GM10266 (cell line): Measurements from ENCODE around the gene WNK3.
"Not testable (repeated sequence)": the region's sequence is repeated elsewhere in the genome, so short reads cannot be mapped to it uniquely, and the experiment has no call there.

Source experiments
- DNase-seq: peaks from one replicate; pipeline ENCODE4 v3.0.0; 2012; ENCODE audit errors: extremely low spot score
- TF ChIP-seq, protein P1 (sequence below): IDR thresholded peaks from 2 replicates; pipeline ENCODE4 v1.5.1; 2012; ENCODE audit warnings: mild to moderate bottlenecking, low read depth; ENCODE audit not compliant: control insufficient read depth, insufficient read depth; ENCODE audit errors: missing control alignments

WNK3 gene

DNA sequence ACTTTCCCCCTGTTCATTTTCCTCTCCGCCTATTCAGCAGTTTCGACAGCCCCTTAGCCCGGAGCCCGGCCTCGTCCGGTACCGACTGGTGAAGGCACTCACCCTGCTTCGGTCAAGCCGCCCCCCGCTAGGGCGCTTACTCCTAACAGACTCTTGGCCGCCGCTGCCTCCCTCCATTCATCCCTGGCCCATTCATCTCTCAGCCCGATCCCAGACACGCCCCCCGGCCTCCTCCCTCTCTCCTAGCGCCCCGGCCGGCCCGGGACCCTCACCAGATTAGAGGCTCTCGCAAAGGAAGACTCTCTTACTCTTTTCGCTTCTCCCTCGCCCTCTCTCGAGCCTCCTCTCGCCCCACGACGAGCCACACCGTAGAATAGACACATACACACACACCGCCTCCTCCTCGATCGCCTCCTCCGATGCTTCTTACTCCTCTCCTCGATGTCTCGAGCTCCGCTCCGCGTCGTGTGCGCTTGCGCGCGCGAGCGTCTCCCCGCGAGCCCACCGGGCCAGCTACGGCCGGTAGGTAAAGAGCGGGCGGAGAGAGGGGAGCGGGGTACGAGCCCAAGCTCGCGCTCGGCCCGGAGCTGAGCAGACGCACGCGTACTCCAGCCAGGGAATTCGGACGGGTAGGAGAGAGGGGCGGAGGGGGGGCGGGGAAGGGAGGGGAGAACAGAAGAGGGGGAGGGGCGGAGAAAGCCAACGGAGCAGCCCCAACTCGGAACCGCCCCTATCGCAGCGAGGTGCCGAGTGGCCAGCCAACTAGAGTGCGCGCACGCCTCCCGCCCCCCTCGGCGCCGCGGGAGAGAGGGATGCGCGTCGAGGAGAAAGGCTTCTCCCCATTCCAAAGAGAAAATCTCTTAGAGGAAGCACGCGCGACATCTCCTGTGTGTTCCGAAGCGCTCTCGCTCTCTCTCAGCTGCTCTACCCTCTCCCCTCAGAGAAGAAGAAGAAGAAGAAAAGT lies at the start of gene WNK3:
Gene WNK3 (minus strand): TSS at position 633 of the 964 bp plus-strand sequence.
- peak; percentile 6 for DNase-seq
- TF ChIP-seq, protein P1, sequence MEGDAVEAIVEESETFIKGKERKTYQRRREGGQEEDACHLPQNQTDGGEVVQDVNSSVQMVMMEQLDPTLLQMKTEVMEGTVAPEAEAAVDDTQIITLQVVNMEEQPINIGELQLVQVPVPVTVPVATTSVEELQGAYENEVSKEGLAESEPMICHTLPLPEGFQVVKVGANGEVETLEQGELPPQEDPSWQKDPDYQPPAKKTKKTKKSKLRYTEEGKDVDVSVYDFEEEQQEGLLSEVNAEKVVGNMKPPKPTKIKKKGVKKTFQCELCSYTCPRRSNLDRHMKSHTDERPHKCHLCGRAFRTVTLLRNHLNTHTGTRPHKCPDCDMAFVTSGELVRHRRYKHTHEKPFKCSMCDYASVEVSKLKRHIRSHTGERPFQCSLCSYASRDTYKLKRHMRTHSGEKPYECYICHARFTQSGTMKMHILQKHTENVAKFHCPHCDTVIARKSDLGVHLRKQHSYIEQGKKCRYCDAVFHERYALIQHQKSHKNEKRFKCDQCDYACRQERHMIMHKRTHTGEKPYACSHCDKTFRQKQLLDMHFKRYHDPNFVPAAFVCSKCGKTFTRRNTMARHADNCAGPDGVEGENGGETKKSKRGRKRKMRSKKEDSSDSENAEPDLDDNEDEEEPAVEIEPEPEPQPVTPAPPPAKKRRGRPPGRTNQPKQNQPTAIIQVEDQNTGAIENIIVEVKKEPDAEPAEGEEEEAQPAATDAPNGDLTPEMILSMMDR = no peak

DNA sequence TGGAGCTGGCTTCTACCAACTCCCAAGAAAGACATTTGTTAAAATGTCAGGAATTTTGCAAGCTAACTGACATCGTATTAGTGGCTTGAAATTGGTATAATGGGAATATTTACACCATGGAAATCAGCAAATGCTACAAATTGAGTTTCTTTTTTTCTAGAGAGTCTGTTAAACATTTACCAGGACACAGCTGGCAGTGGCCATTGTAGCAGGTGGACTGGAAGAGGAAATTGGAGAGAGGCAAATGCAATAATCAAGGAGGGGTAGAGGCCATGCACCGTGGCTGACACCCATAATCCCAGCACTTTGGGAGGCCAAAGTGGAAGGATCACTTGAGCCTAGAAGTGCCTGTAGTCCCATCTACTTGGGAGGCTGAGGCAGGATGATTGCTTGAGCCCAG lies 49.4 kb upstream of the WNK3 start:
- TF ChIP-seq, protein P1 = no peak
- no peak for DNase-seq

DNA sequence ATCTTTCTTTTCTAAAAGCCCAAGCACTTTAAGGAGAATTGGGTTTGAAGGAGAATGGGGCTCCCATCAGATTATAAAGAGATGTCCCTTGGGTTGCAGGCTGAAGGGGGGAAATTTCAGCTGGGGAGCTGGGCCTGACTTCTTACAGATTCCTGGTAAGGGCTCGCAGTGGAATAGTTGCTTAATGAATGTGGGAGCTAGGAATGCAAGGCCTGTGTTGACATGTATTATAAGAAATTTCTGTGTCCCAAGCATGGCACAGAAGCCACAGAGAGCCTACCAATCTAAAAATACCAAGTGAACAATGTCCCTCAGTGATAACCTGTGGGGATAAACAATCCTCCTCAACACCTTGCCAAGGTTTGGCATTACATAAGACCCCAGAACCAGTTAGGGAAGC lies 39.3 kb upstream of the WNK3 start:
- DNase-seq = no peak

DNA sequence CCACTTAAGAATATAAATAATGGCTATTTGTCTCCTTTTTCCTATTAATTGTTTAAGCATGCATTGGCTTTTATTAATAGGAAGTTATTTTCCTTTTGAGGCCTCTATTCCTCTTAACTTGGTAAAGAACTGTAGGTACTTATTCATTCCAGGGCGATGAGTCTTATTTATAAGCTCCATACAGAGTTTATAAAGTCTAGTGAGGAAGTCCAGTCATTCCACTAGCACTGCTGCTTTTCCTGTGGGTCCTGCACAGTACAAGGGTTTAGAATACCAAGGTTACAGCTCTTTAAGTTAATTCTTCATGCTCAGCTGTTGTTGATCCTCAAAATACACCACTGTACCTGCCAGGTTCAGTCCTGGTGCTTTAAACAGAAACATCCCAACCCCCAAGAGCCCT lies 28.5 kb upstream of the WNK3 start:
- no peak for DNase-seq
- TF ChIP-seq, protein P1 = no peak

More for the DNA sequence above, 39.3 kb upstream of the WNK3 start:
- TF ChIP-seq, protein P1 = no peak

DNA sequence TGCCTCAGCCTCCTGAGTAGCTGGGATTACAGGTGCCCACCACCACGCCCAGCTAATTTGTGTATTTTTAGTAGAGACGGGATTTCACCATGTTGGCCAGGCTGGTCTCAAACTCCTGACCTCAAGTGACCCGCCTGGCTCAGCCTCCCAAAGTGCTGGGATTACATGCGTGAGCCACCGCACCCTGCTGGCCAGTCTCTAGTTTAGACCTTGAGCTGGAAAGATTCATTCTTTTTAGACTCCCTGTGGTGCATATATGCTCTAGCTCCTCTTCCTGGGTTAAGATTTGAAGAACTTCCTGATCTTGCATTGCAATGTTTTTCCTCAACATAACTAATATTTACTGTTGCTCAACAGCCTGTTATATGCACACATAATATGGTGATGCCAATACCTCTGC lies 26.8 kb upstream of the WNK3 start:
- DNase-seq = not testable (repeated sequence)

DNA sequence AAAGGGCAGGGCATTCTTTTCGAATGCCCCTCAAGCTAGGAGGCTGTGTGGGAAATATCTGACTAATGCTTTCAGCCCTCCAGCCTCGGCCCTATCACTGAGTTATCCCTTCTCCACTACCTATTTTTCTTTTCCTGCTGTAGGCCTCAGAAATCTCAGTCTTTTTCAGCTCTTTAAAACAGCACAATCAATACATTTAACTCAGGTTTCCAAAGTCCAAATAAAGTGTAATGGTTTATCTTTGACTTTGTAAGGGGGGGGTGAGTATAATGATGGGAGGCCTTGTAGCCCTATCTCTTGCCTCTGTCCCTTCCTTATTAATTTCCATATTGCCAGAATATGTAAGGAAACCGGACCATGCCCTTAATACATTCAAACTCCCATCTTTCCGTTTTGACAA lies 1.6 kb upstream of the WNK3 start:
- TF ChIP-seq, protein P1 = no peak
- DNase-seq = no peak

DNA sequence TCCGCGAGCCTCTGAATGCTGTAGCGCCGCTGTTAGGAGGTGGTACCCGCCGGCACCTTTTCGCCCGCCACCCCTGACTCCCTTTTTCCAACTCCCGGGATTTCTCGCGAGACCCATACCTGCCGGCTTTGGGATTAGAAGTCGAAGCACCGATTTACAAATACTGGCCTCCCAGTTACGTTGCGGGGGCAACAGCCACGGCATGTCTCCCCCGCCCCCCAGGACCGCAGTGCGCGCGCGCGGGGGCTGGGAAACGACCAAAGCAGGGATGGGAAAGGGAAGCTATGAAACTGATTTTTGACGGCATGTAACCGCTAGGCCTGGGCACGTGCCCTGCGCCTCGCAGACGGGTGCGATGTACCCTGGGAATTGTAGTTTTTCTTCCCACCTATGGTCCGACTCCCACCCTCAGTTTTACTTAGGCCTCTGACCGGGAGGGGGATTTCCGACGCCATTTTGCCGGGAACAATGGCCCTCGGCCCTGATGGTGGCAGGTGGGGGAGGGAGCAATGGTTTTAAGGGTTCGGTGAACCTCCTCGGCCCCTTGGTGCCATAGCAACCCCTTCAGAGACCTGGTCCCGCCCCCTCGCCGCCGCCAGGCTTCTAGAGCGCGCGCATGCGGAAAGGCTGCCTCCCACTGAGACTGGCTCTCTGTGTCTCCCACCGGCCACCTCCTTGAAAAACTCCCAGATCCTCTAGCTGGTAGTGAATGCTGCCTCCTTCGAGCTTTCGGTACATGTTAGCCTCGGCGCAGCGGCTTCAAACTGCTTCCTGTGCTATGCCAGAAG lies 772 bp upstream of the WNK3 start:
- TF ChIP-seq, protein P1 = no peak
- DNase-seq = peak; percentile 21
